K562 (cell line): Measurements from ENCODE around the gene ARHGAP30. TPM values are rescaled to one million over a fixed set of nuclear protein-coding genes. Genes with fewer than 3 reads are reported as not detected.

Experiments
- C11orf30 ChIP-seq: fragments of 450-650 bp; IDR thresholded peaks from 2 replicates; pipeline ENCODE4 v1.6.1; 2016; ENCODE audit warnings: low read depth, mild to moderate bottlenecking
- CBX5 ChIP-seq: IDR thresholded peaks from 2 replicates; pipeline ENCODE4 v1.6.1; 2014; ENCODE audit warnings: low read depth, borderline replicate concordance
- ESRRB ChIP-seq: fragments of 250-450 bp; sonication (Bioruptor Pico); IDR thresholded peaks from 2 replicates; pipeline ENCODE4 v1.5.0; 2020; ENCODE audit warnings: mild to moderate bottlenecking, moderate library complexity, borderline replicate concordance
- HDAC8 ChIP-seq: fragments of 450-650 bp; IDR thresholded peaks from 2 replicates; pipeline ENCODE4 v1.6.1; 2016; ENCODE audit warnings: mild to moderate bottlenecking, missing genetic modification characterization, moderate library complexity, missing compliant biosample characterization
- JUN ChIP-seq, 2 experiments: sonication (generic) in 1 of 2; formaldehyde crosslinking in 1 of 2; IDR thresholded peaks; 2 replicates each; pipeline versions ENCODE4 v1.6.1 to v1.8.0; 2012 to 2022; ENCODE audit warnings: borderline replicate concordance in 2 of 2, mild to moderate bottlenecking in 2 of 2, improper control_type of control experiment in 1 of 2, low read depth in 1 of 2, low read length in 1 of 2, missing genetic modification reagents in 1 of 2
- JUND ChIP-seq, 2 experiments: IDR thresholded peaks; 2 replicates in 1 of 2; 3 replicates in 1 of 2; pipeline ENCODE4 v1.6.1; 2011; ENCODE audit warnings: borderline replicate concordance in 2 of 2, low read depth in 2 of 2, low read length in 2 of 2, improper control_type of control experiment in 1 of 2, missing biosample characterization in 1 of 2, missing genetic modification characterization in 1 of 2, missing genetic modification reagents in 1 of 2
- MEF2D ChIP-seq: conservative IDR thresholded peaks from 2 replicates; pipeline ENCODE4 v1.6.1; 2016; ENCODE audit warnings: low read depth, missing genetic modification characterization, missing compliant biosample characterization
- PTTG1 ChIP-seq: fragments of 450-650 bp; IDR thresholded peaks from 2 replicates; pipeline ENCODE4 v1.6.1; 2016; ENCODE audit warnings: low read depth, mild to moderate bottlenecking, missing genetic modification characterization, missing compliant biosample characterization
- RHOXF2B ChIP-seq: fragments of 250-450 bp; sonication (Bioruptor Pico); conservative IDR thresholded peaks from 2 replicates; pipeline ENCODE4 v1.5.1; 2021
- SIN3A ChIP-seq, 2 experiments: fragments of 150-350 bp in 1 of 2; IDR thresholded peaks; 2 replicates each; pipeline ENCODE4 v1.6.1; 2011 to 2016; ENCODE audit warnings: borderline replicate concordance in 2 of 2, low read depth in 2 of 2, low read length in 2 of 2, mild to moderate bottlenecking in 2 of 2, moderate library complexity in 2 of 2; ENCODE audit not compliant: control insufficient read depth in 1 of 2
- SMARCE1 ChIP-seq: fragments of 450-650 bp; IDR thresholded peaks from 2 replicates; pipeline ENCODE4 v1.7.1; 2016; ENCODE audit warnings: mild to moderate bottlenecking
- SOX6 ChIP-seq: fragments of 450-650 bp; IDR thresholded peaks from 2 replicates; pipeline ENCODE4 v1.6.1; 2014; ENCODE audit warnings: mild to moderate bottlenecking
- TOE1 ChIP-seq, 2 experiments: fragments of 450-650 bp in 1 of 2; sonication (generic) in 1 of 2; formaldehyde crosslinking in 1 of 2; IDR thresholded peaks; 2 replicates each; pipeline versions ENCODE4 v1.7.1 to v1.8.0; 2016 to 2022; ENCODE audit warnings: borderline replicate concordance in 2 of 2, mild to moderate bottlenecking in 2 of 2, antibody characterized with exemption in 1 of 2, inconsistent platforms in 1 of 2, low read depth in 1 of 2, missing genetic modification reagents in 1 of 2, moderate library complexity in 1 of 2
- YY1 ChIP-seq, 3 experiments: IDR thresholded peaks; 2 replicates each; pipeline ENCODE4 v1.6.1; 2011; ENCODE audit warnings: low read length in 2 of 3, mild to moderate bottlenecking in 2 of 3, moderate library complexity in 2 of 3, borderline replicate concordance in 1 of 3, control low read depth in 1 of 3, low read depth in 1 of 3; ENCODE audit not compliant: insufficient read depth in 3 of 3, insufficient replicate concordance in 2 of 3, control insufficient read depth in 1 of 3, insufficient read length in 1 of 3; ENCODE audit errors: extremely low read depth in 1 of 3
- ZNF197 ChIP-seq: fragments of 200-800 bp; sonication (Bioruptor generic); IDR thresholded peaks from 2 replicates; pipeline ENCODE4 v1.6.1; 2016; ENCODE audit warnings: low read depth, missing genetic modification characterization, missing compliant biosample characterization
- polyA plus RNA-seq, 8 experiments: library from polyadenylated mRNA; depleted of rRNA in 4 of 8; stranded (reverse) in 5 of 8; unstranded in 3 of 8; fragments of >200 nt; fragmentation: Nextera tagmentation in 2 of 8; fragmentation: Illumina TruSeq in 1 of 8; extraction: Ambion mirVana in 2 of 8; extraction: Trizol in 1 of 8; gene quantifications; 2 replicates each; pipeline versions ENCODE4 v1.2.1 to v1.2.3, GENCODE V29; 2011 to 2014; ENCODE audit warnings: inconsistent platforms in 1 of 8, missing spikeins in 1 of 8
- total RNA-seq, 7 experiments: library from RNA; depleted of rRNA in 6 of 7; stranded (reverse); fragments of >200 nt in 6 of 7; fragmentation: Illumina TruSeq in 2 of 7; extraction: Trizol in 2 of 7; gene quantifications; 2 replicates each; pipeline versions ENCODE4 v1.2.1 to v1.2.3, GENCODE V29; 2011 to 2021; ENCODE audit warnings: low replicate concordance in 1 of 7
- TF ChIP-seq, protein P1 (sequence below): fragments of 450-650 bp; IDR thresholded peaks from 2 replicates; pipeline ENCODE4 v1.6.1; 2016; ENCODE audit warnings: antibody characterized with exemption
- TF ChIP-seq, protein P2 (sequence below): fragments of 450-650 bp; IDR thresholded peaks from 2 replicates; pipeline ENCODE4 v1.6.1; 2016; ENCODE audit warnings: borderline replicate concordance
- TF ChIP-seq, protein P3 (sequence below): fragments of 250-450 bp; sonication (Bioruptor Pico); IDR thresholded peaks from 2 replicates; pipeline ENCODE4 v1.8.0; 2022; ENCODE audit warnings: inconsistent platforms

The ARHGAP30 gene
- total and polyA plus RNA-seq, 9 of the 15 experiments (the other 6 are each of a cell fraction or from before 2014, with no cell fraction given), result 0.01 to 0.73 (median 0.12) TPM

DNA sequence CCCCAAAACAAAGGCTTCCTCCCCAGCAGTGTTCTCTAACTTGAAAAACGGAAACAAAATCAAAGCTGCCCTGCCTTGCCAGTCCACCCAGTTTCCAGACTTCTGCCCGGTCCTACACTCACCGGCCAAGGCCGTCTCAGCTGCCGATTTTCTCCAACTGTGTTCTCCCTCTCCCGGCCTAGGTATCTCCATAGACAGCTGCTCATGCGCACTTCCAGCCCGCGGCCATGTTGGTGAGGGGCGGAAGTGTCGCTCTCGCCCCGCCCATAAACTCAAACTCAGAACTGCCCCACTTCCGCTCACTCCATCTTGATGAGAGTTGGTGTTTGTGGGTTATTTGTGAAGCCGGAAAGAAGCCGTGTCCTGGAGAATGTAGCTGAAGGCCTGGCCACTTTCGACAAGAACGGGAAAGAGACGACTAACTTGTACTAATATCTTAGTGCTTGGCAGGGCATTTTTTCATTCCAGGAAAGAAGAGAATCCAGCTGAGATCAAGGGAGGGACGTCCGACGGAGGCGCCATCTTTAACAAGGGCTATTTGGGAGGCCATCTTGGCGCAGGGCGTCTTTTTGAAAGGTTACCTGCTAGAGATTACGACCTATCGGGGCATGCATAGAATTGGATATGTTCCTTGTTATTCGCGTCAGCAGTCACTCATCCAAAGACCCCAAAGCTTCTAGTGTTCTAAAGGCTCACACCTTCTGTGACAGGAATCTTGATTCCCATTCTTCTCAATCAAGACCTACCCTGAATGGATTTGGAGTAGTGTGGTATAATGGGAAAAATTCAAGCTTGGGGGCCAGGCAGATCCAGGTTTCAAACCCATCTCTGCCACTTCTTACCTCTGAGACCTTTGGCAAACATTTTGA, 23.7 kb downstream of the ARHGAP30 start, which contains the start of gene USF1 (continued):
- TF ChIP-seq JUN (IDR thresholded peaks at IDR 0.05; ENCODE audit: borderline replicate concordance, low read depth, low read length) (no peak), JUN (CRISPR knock-in tag; IDR thresholded peaks at IDR 0.05; ENCODE audit: borderline replicate concordance) (no peak), RHOXF2B (CRISPR knock-in tag) (no peak), TOE1 (IDR thresholded peaks at IDR 0.05; ENCODE audit: borderline replicate concordance) (peak; percentile 43; the same call in 1 of the 2 replicates), TOE1 (CRISPR knock-in tag; IDR thresholded peaks at IDR 0.05; ENCODE audit: borderline replicate concordance, low read depth) (no peak), PTTG1 (tag) (0 out of 2 replicates have a peak, but pooled peaks have one; percentile 22), C11orf30 (0 out of 2 replicates have a peak, but pooled peaks have one; percentile 58), HDAC8 (tag) (peak; percentile 70; the same call in 1 of the 2 replicates), JUND (IDR thresholded peaks at IDR 0.05; ENCODE audit: borderline replicate concordance, low read depth, low read length) (0 out of 2 replicates have a peak, but pooled peaks have one; percentile 15), JUND (tag; IDR thresholded peaks at IDR 0.05; ENCODE audit: borderline replicate concordance, low read depth, low read length) (peak; percentile 48; the same call in 2 of the 3 replicates), SIN3A (IDR thresholded peaks at IDR 0.05; ENCODE audit: borderline replicate concordance in 2 of 2, control insufficient read depth in 1 of 2, low read depth in 2 of 2, low read length in 2 of 2) (peak; percentile 18 to 82; a peak in 3 of 4 replicates), YY1 (IDR thresholded peaks at IDR 0.05; ENCODE audit: borderline replicate concordance in 1 of 3, control insufficient read depth in 1 of 3, extremely low read depth in 1 of 3, insufficient read depth in 3 of 3, insufficient read length in 1 of 3, insufficient replicate concordance in 2 of 3, low read depth in 1 of 3, low read length in 2 of 3) (peak; percentile 94 to 97 (median 94)), ESRRB (no peak), MEF2D (tag) (peak; percentile 74), CBX5 (no peak), ZNF197 (CRISPR knock-in tag) (peak; percentile 84), SMARCE1 (peak; percentile 22; the same call in 1 of the 2 replicates), SOX6 (0 out of 2 replicates have a peak, but pooled peaks have one; percentile 32)
- TF ChIP-seq, protein P1, sequence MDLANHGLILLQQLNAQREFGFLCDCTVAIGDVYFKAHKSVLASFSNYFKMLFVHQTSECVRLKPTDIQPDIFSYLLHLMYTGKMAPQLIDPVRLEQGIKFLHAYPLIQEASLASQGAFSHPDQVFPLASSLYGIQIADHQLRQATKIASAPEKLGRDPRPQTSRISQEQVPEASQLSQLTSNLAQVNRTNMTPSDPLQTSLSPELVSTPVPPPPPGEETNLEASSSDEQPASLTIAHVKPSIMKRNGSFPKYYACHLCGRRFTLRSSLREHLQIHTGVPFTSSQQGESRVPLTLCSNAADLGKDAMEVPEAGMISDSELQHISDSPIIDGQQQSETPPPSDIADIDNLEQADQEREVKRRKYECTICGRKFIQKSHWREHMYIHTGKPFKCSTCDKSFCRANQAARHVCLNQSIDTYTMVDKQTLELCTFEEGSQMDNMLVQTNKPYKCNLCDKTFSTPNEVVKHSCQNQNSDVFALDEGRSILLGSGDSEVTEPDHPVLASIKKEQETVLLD, result peak; percentile 82
- TF ChIP-seq, protein P2, sequence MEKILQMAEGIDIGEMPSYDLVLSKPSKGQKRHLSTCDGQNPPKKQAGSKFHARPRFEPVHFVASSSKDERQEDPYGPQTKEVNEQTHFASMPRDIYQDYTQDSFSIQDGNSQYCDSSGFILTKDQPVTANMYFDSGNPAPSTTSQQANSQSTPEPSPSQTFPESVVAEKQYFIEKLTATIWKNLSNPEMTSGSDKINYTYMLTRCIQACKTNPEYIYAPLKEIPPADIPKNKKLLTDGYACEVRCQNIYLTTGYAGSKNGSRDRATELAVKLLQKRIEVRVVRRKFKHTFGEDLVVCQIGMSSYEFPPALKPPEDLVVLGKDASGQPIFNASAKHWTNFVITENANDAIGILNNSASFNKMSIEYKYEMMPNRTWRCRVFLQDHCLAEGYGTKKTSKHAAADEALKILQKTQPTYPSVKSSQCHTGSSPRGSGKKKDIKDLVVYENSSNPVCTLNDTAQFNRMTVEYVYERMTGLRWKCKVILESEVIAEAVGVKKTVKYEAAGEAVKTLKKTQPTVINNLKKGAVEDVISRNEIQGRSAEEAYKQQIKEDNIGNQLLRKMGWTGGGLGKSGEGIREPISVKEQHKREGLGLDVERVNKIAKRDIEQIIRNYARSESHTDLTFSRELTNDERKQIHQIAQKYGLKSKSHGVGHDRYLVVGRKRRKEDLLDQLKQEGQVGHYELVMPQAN, result no peak
- TF ChIP-seq, protein P3, sequence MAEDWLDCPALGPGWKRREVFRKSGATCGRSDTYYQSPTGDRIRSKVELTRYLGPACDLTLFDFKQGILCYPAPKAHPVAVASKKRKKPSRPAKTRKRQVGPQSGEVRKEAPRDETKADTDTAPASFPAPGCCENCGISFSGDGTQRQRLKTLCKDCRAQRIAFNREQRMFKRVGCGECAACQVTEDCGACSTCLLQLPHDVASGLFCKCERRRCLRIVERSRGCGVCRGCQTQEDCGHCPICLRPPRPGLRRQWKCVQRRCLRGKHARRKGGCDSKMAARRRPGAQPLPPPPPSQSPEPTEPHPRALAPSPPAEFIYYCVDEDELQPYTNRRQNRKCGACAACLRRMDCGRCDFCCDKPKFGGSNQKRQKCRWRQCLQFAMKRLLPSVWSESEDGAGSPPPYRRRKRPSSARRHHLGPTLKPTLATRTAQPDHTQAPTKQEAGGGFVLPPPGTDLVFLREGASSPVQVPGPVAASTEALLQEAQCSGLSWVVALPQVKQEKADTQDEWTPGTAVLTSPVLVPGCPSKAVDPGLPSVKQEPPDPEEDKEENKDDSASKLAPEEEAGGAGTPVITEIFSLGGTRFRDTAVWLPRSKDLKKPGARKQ (CRISPR knock-in tag), result no peak
